Measurements from ENCODE around the gene RRP1. TPM values are rescaled to one million over a fixed set of nuclear protein-coding genes. Genes with fewer than 3 reads are reported as not detected.

RRP1 gene
- total and polyA plus RNA-seq, 9 of the 15 experiments (the other 6 are each of a cell fraction or from before 2014, with no cell fraction given) = 0.89 to 105 (median 51.6) TPM

- ChIA-PET CTCF (ENCODE audit: low intra/inter-chr PET ratio) (no interaction called here), POLR2A (no interaction called here)
- Histone ChIP-seq H3K9me1 (ENCODE audit: control insufficient read depth, insufficient read depth, low read length) (no peaks in the 10 kb centered on the region), H3K27ac (ENCODE audit: extremely low read depth, low read depth, low read length) (no peak overlapping the region), H3K79me2 (ENCODE audit: control insufficient read depth, insufficient read depth, low read length) (peaks cover 19% of the 10 kb centered on the region), H2AFZ (ENCODE audit: low read depth, low read length) (no peak overlapping the region), H3K9me3 (replicated peaks; ENCODE audit: control insufficient read depth, insufficient read depth, low read depth, low read length) (no peaks in the 10 kb centered on the region), H3K9ac (ENCODE audit: insufficient read depth in 1 of 2, low read depth in 2 of 2, low read length in 2 of 2) (peak overlapping the region in 1 of 2 experiments; percentile 72; a peak in 2 of 4 replicates), H3K27me3 (ENCODE audit: control insufficient read depth in 2 of 2, insufficient read depth in 2 of 2, low read length in 2 of 2) (no peaks in the 10 kb centered on the region), H3K4me1 (replicated peaks in 1 of 2; ENCODE audit: control insufficient read depth in 2 of 2, insufficient read depth in 2 of 2, low read length in 2 of 2) (peaks cover 13 to 41% of the 10 kb centered on the region in 2 experiments; a peak in 4 of 5 replicates), H3K4me2 (ENCODE audit: insufficient read depth, low read length) (no peak overlapping the region), H3K36me3 (ENCODE audit: control insufficient read depth, insufficient read depth, low read length) (peaks cover 81% of the 10 kb centered on the region; the same call in 2 of the 3 replicates), H3K4me3 (no peak overlapping the region), H4K20me1 (replicated peaks; ENCODE audit: control insufficient read depth, insufficient read depth, low read length) (peaks cover 11% of the 10 kb centered on the region; the same call in 1 of the 2 replicates)
- no TSS peak for BruUV-seq (replicated peaks)
- in situ Hi-C loops (cut with MboI) = no loop called here
- ATAC-seq = no peak
- intact Hi-C loops (cut with micrococcal nuclease) = no loop called here
- DNase-seq (ENCODE audit: extremely low read depth in 1 of 4, low spot score in 3 of 4) = no peak
- TF ChIP-seq E2F6 (IDR thresholded peaks at IDR 0.05; ENCODE audit: borderline replicate concordance in 1 of 2, extremely low read depth in 1 of 2, insufficient read depth in 1 of 2, insufficient read length in 1 of 2, low read depth in 1 of 2, low read length in 1 of 2, poor library complexity in 1 of 2, severe bottlenecking in 1 of 2) = no peak
- no peak for TF ChIP-seq POLR2AphosphoS5 (IDR thresholded peaks at IDR 0.05; ENCODE audit: control insufficient read depth, insufficient read depth, low read depth, low read length)
- TF ChIP-seq CTBP1 (IDR thresholded peaks at IDR 0.05; ENCODE audit: borderline replicate concordance) = no peak
- no peak for TF ChIP-seq ZNF232 (CRISPR knock-in tag; IDR thresholded peaks at IDR 0.05)
- TF ChIP-seq ZNF699 (CRISPR knock-in tag; IDR thresholded peaks at IDR 0.05; ENCODE audit: insufficient replicate concordance) = no peak
- TF ChIP-seq CAMTA2 (CRISPR knock-in tag; conservative IDR thresholded peaks at IDR 0.05) = no peak
- no peak for TF ChIP-seq SAP30 (IDR thresholded peaks at IDR 0.05; ENCODE audit: borderline replicate concordance, insufficient read depth, low read depth, low read length, poor library complexity, severe bottlenecking)
- TF ChIP-seq TCF15 (CRISPR knock-in tag; IDR thresholded peaks at IDR 0.05) = no peak
- no peak for TF ChIP-seq IRF2 (CRISPR knock-in tag; IDR thresholded peaks at IDR 0.05)
- TF ChIP-seq PRPF4 (IDR thresholded peaks at IDR 0.05; ENCODE audit: insufficient read depth, low read depth, low read length, poor library complexity, severe bottlenecking) = no peak
- TF ChIP-seq MXI1 (IDR thresholded peaks at IDR 0.05; ENCODE audit: low read depth, low read length) = no peak
- WGBS (ENCODE audit: insufficient coverage, low coverage, missing lambda C conversion rate) = 96% methylated on average over 7 of the region's 8 CpGs
- no peak for FAIRE-seq
These were observed 45.4 kb upstream of the RRP1 start for GRCh38 chr21:43743947-43744346.

Data from K562 (cell line).